Upper lobe of left lung (tissue), 4 donors: ENCODE results near the gene PFN3.

ENCODE experiments used
- EP300 ChIP-seq, 4 donors: sonication (generic); formaldehyde crosslinking; IDR thresholded peaks; one replicate each; pipeline ENCODE4 v1.5.1; 2017; ENCODE audit warnings: antibody characterized with exemption in 4 of 4, control low read depth in 2 of 4
- POLR2A ChIP-seq, 4 donors: fragments of 450-650 bp; IDR thresholded peaks; one replicate each; pipeline ENCODE4 v1.5.1; 2016 to 2017; ENCODE audit warnings: antibody characterized with exemption in 4 of 4, mild to moderate bottlenecking in 2 of 4
- POLR2AphosphoS5 ChIP-seq, 2 donors: sonication (generic); formaldehyde crosslinking; IDR thresholded peaks; one replicate each; pipeline ENCODE4 v1.5.1; 2017; ENCODE audit warnings: antibody characterized with exemption in 2 of 2
- TF ChIP-seq, protein P1 (sequence below), 6 experiments: fragments of 450-650 bp in 4 of 6; fragments of 200-600 bp in 2 of 6; sonication (generic) in 2 of 6; IDR thresholded peaks; one replicate each; pipeline ENCODE4 v1.5.1; 2016 to 2019; ENCODE audit warnings: antibody characterized with exemption in 6 of 6

DNA sequence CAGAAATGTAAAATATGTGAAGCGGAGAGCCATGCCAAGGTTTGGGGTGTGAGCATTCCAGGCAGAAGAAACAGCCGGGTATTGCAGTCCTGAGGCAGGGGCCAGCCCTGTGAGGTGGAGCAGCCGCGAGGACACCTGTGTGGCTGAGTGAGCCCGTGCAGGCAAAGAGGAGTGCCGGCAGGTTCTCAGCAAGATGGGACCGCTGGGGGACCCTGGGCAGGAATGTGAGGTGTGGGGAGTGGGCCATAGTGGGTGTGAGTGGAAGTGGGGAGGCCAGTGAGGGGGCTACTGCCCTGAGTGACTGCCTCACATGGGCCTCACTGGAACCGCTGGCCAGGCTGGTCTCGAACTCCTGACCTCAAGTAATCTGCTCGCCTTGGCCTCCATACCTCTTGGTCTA is 38.0 kb upstream of the PFN3 start:
- TF ChIP-seq, protein P1, sequence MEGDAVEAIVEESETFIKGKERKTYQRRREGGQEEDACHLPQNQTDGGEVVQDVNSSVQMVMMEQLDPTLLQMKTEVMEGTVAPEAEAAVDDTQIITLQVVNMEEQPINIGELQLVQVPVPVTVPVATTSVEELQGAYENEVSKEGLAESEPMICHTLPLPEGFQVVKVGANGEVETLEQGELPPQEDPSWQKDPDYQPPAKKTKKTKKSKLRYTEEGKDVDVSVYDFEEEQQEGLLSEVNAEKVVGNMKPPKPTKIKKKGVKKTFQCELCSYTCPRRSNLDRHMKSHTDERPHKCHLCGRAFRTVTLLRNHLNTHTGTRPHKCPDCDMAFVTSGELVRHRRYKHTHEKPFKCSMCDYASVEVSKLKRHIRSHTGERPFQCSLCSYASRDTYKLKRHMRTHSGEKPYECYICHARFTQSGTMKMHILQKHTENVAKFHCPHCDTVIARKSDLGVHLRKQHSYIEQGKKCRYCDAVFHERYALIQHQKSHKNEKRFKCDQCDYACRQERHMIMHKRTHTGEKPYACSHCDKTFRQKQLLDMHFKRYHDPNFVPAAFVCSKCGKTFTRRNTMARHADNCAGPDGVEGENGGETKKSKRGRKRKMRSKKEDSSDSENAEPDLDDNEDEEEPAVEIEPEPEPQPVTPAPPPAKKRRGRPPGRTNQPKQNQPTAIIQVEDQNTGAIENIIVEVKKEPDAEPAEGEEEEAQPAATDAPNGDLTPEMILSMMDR (IDR thresholded peaks at IDR 0.05) = no peak
- TF ChIP-seq POLR2AphosphoS5 (IDR thresholded peaks at IDR 0.05) = no peak
- TF ChIP-seq EP300 (IDR thresholded peaks at IDR 0.05) = no peak
- TF ChIP-seq POLR2A (IDR thresholded peaks at IDR 0.05) = no peak
